GM18520 (cell line): ENCODE measurements around the gene PALLD.
"Not testable (repeated sequence)": the region's sequence is repeated elsewhere in the genome, so short reads cannot be mapped to it uniquely, and the experiment has no call there.

ENCODE experiments used
- ATAC-seq: cut with Tn5 transposase; IDR thresholded peaks from one replicate; pipeline ENCODE4 v1.9.1; 2021; ENCODE audit not compliant: unreplicated experiment

The PALLD gene

GRCh38 chr4:168925789-168926490, 429.1 kb downstream of the PALLD start:
- no peak for ATAC-seq

DNA sequence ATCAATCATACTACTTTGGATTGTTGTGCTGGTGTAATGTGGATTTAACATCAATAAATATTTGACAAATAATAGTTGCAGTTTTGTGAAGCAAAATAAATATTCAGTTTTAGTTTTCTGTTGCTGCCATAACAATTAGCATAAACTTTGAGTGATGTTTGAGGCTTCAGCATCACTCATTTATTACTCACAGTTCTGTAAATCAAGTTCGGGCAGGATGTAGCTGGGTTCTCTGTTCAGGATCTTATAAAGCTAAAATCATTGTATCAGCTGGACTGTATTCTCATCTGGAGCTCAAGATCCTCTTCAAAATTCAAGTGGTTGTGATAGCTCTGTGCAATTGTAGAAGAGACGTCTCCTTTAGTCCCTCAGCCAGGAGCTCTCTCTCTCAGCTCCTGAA, 431.5 kb downstream of the PALLD start:
- ATAC-seq: no peak

DNA sequence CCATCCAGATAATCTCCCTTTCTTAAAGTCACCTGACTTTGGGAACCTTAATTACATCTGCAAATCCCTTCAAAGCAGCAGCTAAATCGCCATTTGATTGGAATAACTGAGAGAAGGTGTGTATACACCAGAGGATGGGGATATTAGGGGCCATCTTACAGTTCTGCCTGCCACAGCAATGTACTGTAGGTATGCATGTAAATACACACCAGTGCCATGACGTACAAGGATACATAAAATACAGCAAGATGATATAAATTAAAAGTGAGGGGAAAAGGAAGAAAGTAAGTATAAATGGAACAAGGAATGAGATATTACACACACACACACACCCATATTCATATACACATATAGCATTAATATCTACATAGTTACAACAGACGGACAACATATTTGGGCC, 432.0 kb downstream of the PALLD start:
- no peak for ATAC-seq

GRCh38 chr4:168930413-168931196, 433.8 kb downstream of the PALLD start:
- no peak for ATAC-seq

- ATAC-seq: no peak
Observed at GRCh38 chr4:168931215-168931650, 434.4 kb downstream of the PALLD start.

- ATAC-seq: no peak
Observed at GRCh38 chr4:168932138-168932537, 435.3 kb downstream of the PALLD start.

DNA sequence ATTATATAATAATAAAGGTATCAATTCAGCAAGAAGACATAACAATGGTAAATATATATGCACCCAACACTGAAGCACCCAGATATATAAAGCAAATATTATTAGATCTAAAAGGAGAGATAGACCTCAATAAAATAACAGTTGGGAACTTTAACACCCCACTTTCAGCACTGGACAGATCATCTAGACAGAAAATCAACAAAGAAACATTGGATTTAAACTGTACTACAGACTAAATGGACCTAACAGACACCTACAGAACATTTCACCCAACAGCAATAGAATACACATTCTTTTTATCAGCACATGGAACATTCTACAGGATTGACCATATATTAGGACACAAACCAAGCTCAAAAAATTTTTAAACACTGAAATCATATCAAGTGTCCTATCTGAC, 436.6 kb downstream of the PALLD start:
- no peak for ATAC-seq

DNA sequence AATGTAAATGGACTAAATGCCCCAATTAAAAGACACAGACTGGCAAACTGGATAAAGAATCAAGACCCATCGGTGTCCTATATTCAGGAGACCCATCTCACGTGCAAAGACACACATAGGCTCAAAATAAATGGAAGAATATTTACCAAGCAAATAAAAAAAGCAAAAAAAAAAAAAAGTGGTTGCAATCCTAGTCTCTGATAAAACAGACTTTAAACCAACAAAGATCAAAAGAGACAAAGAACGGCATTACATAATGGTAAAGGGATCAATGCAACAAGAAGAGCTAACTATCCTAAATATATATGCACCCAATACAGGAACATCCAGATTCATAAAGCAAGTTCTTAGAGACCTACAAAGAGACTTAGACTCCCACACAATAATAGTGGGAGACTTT, 440.6 kb downstream of the PALLD start:
- not testable (repeated sequence) for ATAC-seq

DNA sequence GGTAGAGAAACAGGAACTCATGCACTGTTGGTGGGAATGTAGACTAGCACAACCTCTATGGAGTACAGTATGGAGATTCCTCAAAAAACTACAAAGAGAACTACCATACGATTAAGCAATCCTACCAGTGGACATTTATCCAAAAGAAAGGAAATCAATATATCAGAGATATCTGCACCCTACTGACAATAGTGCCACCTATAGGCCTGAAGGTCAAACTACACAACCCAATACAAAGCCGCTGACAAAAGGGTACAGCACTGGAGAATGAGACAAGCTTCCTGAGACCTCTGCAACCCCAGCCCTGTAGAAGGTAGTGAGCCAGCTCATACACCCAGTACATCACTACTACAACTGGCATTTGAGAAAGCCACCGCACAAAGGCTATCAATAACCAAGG, 446.1 kb downstream of the PALLD start:
- ATAC-seq: no peak

GRCh38 chr4:168945291-168945690, 448.4 kb downstream of the PALLD start:
- no peak for ATAC-seq

DNA sequence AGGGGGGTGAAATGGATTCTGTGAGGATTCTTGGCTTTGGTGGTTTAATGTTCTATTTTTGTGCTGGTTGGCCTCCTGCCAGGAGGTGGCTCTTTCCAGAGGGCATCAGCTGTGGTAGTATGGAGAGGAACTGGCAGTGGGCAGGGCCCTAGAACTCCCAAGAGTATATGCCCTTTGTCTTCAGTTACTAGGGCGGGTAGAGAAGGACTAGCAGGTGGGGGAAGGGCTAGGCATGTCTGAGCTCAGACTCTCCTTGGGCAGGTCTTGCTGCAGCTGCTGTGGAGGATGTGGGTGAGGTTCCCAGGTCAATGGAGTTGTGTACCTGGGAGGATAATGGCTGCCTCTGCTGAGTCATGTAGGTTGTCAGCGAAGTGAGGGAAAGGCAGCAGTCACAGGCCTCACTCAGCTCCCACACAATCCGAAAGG, 456.0 kb downstream of the PALLD start:
- ATAC-seq: not testable (repeated sequence)

GRCh38 chr4:168955674-168956073, 458.8 kb downstream of the PALLD start:
- no peak for ATAC-seq

DNA sequence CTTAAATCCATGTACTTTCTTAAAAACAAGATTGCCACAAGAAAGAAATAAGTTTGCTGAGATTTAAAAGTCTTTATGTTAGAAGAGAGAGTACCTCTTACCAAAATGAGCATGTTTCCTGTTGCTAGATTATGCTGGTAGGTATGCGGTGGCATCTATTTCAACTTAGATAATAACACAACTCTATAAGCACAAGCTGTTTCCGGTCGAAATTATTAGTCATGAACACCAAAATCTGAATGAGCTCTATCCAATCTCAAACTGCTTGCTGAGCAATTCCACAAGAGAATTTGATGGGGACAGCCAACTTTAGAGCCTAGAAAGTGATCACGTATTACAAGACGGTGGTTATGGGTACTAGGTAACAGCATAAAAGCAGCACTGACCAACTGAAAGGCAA, 463.9 kb downstream of the PALLD start:
- ATAC-seq: no peak

DNA sequence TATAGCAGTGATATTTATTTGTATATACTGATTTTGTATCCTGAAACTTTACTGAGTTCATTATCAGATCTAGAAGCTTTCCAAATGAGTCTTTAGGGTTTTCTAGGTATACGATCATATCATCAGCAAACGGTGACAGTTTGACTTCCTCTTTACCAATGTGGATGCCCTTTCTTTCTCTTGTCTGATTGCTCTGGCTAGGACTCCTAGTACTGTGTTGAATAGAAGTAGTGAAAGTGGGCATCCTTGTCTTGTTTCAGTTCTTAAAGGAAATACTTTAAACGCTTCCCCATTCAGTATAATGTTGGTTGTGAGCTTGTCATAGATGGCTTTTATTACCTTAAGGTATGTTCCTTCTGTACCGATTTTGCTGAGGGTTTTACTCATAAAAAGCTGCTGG, 475.7 kb downstream of the PALLD start:
- no peak for ATAC-seq
